ENCODE results near the gene PTGDR.

The PTGDR gene

DNA sequence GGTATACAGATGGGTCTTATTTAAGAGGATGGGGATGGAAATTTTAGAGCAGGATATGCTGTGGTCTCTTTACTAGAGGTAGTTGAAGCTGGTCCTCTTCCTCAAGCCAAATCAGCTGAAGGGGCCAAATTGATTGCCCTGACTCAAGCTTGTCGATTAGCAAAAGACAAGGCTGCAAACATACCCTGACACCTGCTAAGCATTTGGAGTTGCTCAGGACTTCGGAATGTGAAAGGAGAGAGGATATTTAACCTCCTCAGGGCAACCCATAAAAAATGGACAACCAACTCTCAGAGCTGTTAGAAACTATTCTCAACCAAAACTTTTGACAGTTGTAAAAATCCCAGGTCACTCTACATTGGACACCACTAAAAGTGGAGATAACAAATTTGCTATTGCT lies 15.6 kb downstream of the PTGDR start:
- H3K27me3 ChIP-seq (ENCODE audit: insufficient read depth, low read length): no peaks in the 10 kb centered on the region
- H3K4ac ChIP-seq (ENCODE audit: low read depth, low read length): no peak overlapping the region
- no CpG with 5 or more reads among the region's 2 CpGs for WGBS (ENCODE audit: extremely low coverage, insufficient coverage, insufficient read length)
- no peak overlapping the region for H2AFZ ChIP-seq (ENCODE audit: insufficient read depth, low read length, poor library complexity)
- no peak overlapping the region for H3K23ac ChIP-seq (ENCODE audit: low read length)
- no peak for DNase-seq
- H3K36me3 ChIP-seq (ENCODE audit: control insufficient read depth in 1 of 2, insufficient read depth in 2 of 2, low read length in 2 of 2): no peaks in the 10 kb centered on the region
- no peaks in the 10 kb centered on the region for H3K79me2 ChIP-seq (ENCODE audit: control insufficient read depth, insufficient read depth, low read length, poor library complexity)
- H3K9me3 ChIP-seq (ENCODE audit: insufficient read depth, low read depth, low read length): no peaks in the 10 kb centered on the region
- H3K4me2 ChIP-seq (ENCODE audit: low read length): no peak overlapping the region
- no peak overlapping the region for H3K4me3 ChIP-seq (ENCODE audit: low read depth, low read length)
- no peak overlapping the region for H3K27ac ChIP-seq (ENCODE audit: low read depth, low read length)
- no peak overlapping the region for H3K9ac ChIP-seq (ENCODE audit: low read length)
- H4K8ac ChIP-seq (ENCODE audit: low read depth, low read length): no peak overlapping the region
- no peak overlapping the region for H4K12ac ChIP-seq (ENCODE audit: low read depth, low read length)
- no peak overlapping the region for H2BK12ac ChIP-seq (ENCODE audit: low read length)
- no peak overlapping the region for H3K18ac ChIP-seq (ENCODE audit: low read length)
- H3K79me1 ChIP-seq (ENCODE audit: low read length): no peaks in the 10 kb centered on the region
- no peak overlapping the region for H2BK120ac ChIP-seq (ENCODE audit: insufficient read depth, low read length, poor library complexity)
- H2AK5ac ChIP-seq (ENCODE audit: low read length): no peak overlapping the region
- H3K4me1 ChIP-seq (ENCODE audit: control insufficient read depth in 1 of 2, insufficient read depth in 2 of 2, low read length in 2 of 2): peaks cover 0 to 2% of the 10 kb centered on the region in 2 experiments
- H4K91ac ChIP-seq (ENCODE audit: low read depth, low read length): no peak overlapping the region
- H3K14ac ChIP-seq (ENCODE audit: low read length): no peak overlapping the region
- H2BK5ac ChIP-seq (ENCODE audit: low read depth, low read length, poor library complexity): no peak overlapping the region

DNA sequence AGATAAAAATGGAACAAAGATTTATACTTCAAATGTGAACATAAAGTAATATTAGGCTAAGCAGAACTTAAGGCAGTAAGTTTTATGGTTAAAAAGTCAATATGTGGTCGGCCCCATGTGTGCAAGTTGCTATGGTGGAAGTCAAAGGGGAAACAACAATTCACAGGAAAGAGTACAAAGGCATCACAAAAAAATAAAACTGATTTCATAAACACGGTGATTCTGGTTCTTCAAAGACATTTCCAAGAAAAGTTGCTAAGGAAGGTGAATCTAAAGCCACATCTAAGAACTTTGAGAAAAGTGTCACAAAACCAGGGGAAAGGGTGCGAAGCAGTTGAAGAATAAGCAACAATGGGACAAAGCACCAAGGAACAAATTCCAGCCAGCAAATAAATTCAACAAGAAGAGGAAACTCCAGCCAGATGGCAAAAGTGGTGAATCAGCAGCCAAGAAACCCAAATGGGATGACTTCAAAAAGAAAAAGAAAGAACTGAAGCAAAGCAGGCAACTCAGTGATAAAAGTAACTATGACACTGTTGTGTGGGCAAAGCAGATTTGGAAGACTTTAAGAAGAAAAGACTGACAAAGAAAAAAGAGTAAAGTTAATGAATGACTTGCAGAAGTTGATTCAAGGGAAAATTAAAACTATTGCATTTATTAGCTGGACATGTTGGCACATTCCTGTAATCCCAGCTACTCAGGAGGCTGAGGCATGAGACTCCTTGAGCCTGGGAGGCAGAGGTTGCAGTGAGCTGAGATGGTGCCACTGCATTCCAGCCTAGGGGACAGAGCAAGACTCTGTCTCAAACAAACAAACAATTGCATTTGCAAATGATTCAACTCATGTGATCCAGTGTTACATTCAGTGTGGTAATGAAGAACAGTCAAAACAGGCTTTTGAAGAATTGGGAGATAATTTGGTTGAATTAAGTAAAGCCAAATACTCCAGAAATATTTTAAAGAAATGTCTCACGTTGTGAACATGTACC lies 19.5 kb downstream of the PTGDR start:
- no CpG with 5 or more reads among the region's 4 CpGs for WGBS (ENCODE audit: extremely low coverage, insufficient coverage, insufficient read length)

DNA sequence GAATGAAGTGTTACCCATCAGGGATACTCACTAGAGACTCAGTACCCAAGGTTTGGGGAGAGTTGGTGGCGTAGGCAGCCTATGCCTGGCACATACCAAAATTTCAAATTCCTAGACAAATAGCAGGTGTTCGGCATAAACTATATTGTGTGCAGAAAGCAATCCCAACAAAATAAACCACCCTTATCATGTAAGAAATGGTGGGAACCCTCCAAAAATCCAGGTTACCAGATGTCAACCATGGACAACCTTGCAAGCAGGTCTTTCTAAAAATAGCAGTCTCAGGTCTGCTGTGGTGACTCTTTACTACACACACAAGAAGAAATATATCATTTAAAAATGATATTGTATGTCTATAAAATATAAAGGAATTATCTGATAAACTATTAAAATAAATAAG lies 28.9 kb downstream of the PTGDR start:
- no peak overlapping the region for H2BK12ac ChIP-seq (ENCODE audit: low read length)
- DNase-seq: no peak
- H4K8ac ChIP-seq (ENCODE audit: low read depth, low read length): no peak overlapping the region
- no peak overlapping the region for H2BK120ac ChIP-seq (ENCODE audit: insufficient read depth, low read length, poor library complexity)
- H3K4me1 ChIP-seq (ENCODE audit: control insufficient read depth in 1 of 2, insufficient read depth in 2 of 2, low read length in 2 of 2): no peaks in the 10 kb centered on the region
- no peak overlapping the region for H3K18ac ChIP-seq (ENCODE audit: low read length)
- no CpG with 5 or more reads among the region's 2 CpGs for WGBS (ENCODE audit: extremely low coverage, insufficient coverage, insufficient read length)
- H2BK5ac ChIP-seq (ENCODE audit: low read depth, low read length, poor library complexity): no peak overlapping the region
- H3K79me2 ChIP-seq (ENCODE audit: control insufficient read depth, insufficient read depth, low read length, poor library complexity): no peaks in the 10 kb centered on the region
- H2AK5ac ChIP-seq (ENCODE audit: low read length): no peak overlapping the region
- no peaks in the 10 kb centered on the region for H3K36me3 ChIP-seq (ENCODE audit: control insufficient read depth in 1 of 2, insufficient read depth in 2 of 2, low read length in 2 of 2)
- H3K79me1 ChIP-seq (ENCODE audit: low read length): no peaks in the 10 kb centered on the region
- no peak overlapping the region for H4K91ac ChIP-seq (ENCODE audit: low read depth, low read length)
- no peak overlapping the region for H3K4me3 ChIP-seq (ENCODE audit: low read depth, low read length)
- no peak overlapping the region for H4K12ac ChIP-seq (ENCODE audit: low read depth, low read length)
- no peak overlapping the region for H2AFZ ChIP-seq (ENCODE audit: insufficient read depth, low read length, poor library complexity)
- no peaks in the 10 kb centered on the region for H3K27me3 ChIP-seq (ENCODE audit: insufficient read depth, low read length)
- H3K4me2 ChIP-seq (ENCODE audit: low read length): no peak overlapping the region
- no peak overlapping the region for H3K4ac ChIP-seq (ENCODE audit: low read depth, low read length)
- H3K14ac ChIP-seq (ENCODE audit: low read length): no peak overlapping the region
- H3K23ac ChIP-seq (ENCODE audit: low read length): no peak overlapping the region
- no peaks in the 10 kb centered on the region for H3K9me3 ChIP-seq (ENCODE audit: insufficient read depth, low read depth, low read length)
- no peak overlapping the region for H3K9ac ChIP-seq (ENCODE audit: low read length)
- H3K27ac ChIP-seq (ENCODE audit: low read depth, low read length): no peak overlapping the region

More for the DNA sequence above, 19.5 kb downstream of the PTGDR start:
- H3K4me1 ChIP-seq (ENCODE audit: control insufficient read depth in 1 of 2, insufficient read depth in 2 of 2, low read length in 2 of 2): no peaks in the 10 kb centered on the region
- DNase-seq: no peak
- no peak overlapping the region for H3K27ac ChIP-seq (ENCODE audit: low read depth, low read length)
- no peak overlapping the region for H4K12ac ChIP-seq (ENCODE audit: low read depth, low read length)
- H2AK5ac ChIP-seq (ENCODE audit: low read length): no peak overlapping the region
- no peak overlapping the region for H4K8ac ChIP-seq (ENCODE audit: low read depth, low read length)
- no peaks in the 10 kb centered on the region for H3K79me1 ChIP-seq (ENCODE audit: low read length)
- H3K79me2 ChIP-seq (ENCODE audit: control insufficient read depth, insufficient read depth, low read length, poor library complexity): no peaks in the 10 kb centered on the region
- no peak overlapping the region for H2BK5ac ChIP-seq (ENCODE audit: low read depth, low read length, poor library complexity)
- no peak overlapping the region for H2AFZ ChIP-seq (ENCODE audit: insufficient read depth, low read length, poor library complexity)
- no peak overlapping the region for H3K4ac ChIP-seq (ENCODE audit: low read depth, low read length)
- no peak overlapping the region for H3K4me2 ChIP-seq (ENCODE audit: low read length)
- no peak overlapping the region for H4K91ac ChIP-seq (ENCODE audit: low read depth, low read length)
- no peak overlapping the region for H3K9ac ChIP-seq (ENCODE audit: low read length)
- H3K18ac ChIP-seq (ENCODE audit: low read length): no peak overlapping the region
- H3K36me3 ChIP-seq (ENCODE audit: control insufficient read depth in 1 of 2, insufficient read depth in 2 of 2, low read length in 2 of 2): no peaks in the 10 kb centered on the region
- H2BK120ac ChIP-seq (ENCODE audit: insufficient read depth, low read length, poor library complexity): no peak overlapping the region
- H3K4me3 ChIP-seq (ENCODE audit: low read depth, low read length): no peak overlapping the region
- no peaks in the 10 kb centered on the region for H3K27me3 ChIP-seq (ENCODE audit: insufficient read depth, low read length)
- H3K23ac ChIP-seq (ENCODE audit: low read length): no peak overlapping the region
- no peaks in the 10 kb centered on the region for H3K9me3 ChIP-seq (ENCODE audit: insufficient read depth, low read depth, low read length)
- H2BK12ac ChIP-seq (ENCODE audit: low read length): no peak overlapping the region
- H3K14ac ChIP-seq (ENCODE audit: low read length): no peak overlapping the region

DNA sequence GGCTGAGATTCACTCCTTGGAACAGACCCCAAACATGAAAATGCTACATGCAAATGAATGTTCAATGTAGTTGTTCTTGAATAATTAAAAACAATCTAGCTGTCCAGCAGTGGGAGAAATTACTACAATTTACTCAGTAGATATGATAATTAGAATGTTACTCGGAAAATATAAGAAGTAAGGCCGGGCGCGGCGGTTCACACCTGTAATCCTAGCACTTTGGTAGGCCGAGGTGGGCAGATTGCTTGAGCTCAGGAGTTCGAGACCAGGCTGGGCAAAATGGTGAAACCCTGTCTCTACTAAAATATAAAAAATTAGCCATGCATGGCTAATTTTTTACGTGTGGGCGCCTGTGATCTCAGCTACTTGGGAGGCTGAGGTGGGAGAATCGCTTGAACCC lies 31.3 kb downstream of the PTGDR start:
- Histone ChIP-seq H3K14ac (ENCODE audit: low read length) (no peak overlapping the region), H2BK120ac (ENCODE audit: insufficient read depth, low read length, poor library complexity) (no peak overlapping the region), H3K9ac (ENCODE audit: low read length) (no peak overlapping the region), H3K23ac (ENCODE audit: low read length) (no peak overlapping the region), H3K18ac (ENCODE audit: low read length) (no peak overlapping the region), H2AFZ (ENCODE audit: insufficient read depth, low read length, poor library complexity) (no peak overlapping the region), H4K12ac (ENCODE audit: low read depth, low read length) (no peak overlapping the region), H3K9me3 (ENCODE audit: insufficient read depth, low read depth, low read length) (no peaks in the 10 kb centered on the region), H3K4ac (ENCODE audit: low read depth, low read length) (no peak overlapping the region), H2BK12ac (ENCODE audit: low read length) (no peak overlapping the region), H3K27me3 (ENCODE audit: insufficient read depth, low read length) (no peaks in the 10 kb centered on the region), H3K4me2 (ENCODE audit: low read length) (no peak overlapping the region), H4K91ac (ENCODE audit: low read depth, low read length) (no peak overlapping the region), H4K8ac (ENCODE audit: low read depth, low read length) (no peak overlapping the region), H3K79me1 (ENCODE audit: low read length) (no peaks in the 10 kb centered on the region), H3K27ac (ENCODE audit: low read depth, low read length) (no peak overlapping the region), H2BK5ac (ENCODE audit: low read depth, low read length, poor library complexity) (no peak overlapping the region), H2AK5ac (ENCODE audit: low read length) (no peak overlapping the region), H3K4me1 (ENCODE audit: control insufficient read depth in 1 of 2, insufficient read depth in 2 of 2, low read length in 2 of 2) (no peaks in the 10 kb centered on the region), H3K36me3 (ENCODE audit: control insufficient read depth in 1 of 2, insufficient read depth in 2 of 2, low read length in 2 of 2) (no peaks in the 10 kb centered on the region), H3K4me3 (ENCODE audit: low read depth, low read length) (no peak overlapping the region), H3K79me2 (ENCODE audit: control insufficient read depth, insufficient read depth, low read length, poor library complexity) (no peaks in the 10 kb centered on the region)
- no peak for DNase-seq
- no CpG with 5 or more reads among the region's 10 CpGs for WGBS (ENCODE audit: extremely low coverage, insufficient coverage, insufficient read length)
